Left ventricle myocardium superior (tissue), 1 donor: Measurements from ENCODE around the gene KAT14. TPM values are rescaled to one million over a fixed set of nuclear protein-coding genes. Genes with fewer than 3 reads are reported as not detected.
"Not testable (repeated sequence)": the region's sequence is repeated elsewhere in the genome, so short reads cannot be mapped to it uniquely, and the experiment has no call there.

ENCODE experiments used
- ATAC-seq: fragments of 200-7000 bp; cut with Tn5 transposase; one replicate; pipeline ENCODE4 v1.9.1; 2020; ENCODE audit warnings: mild to moderate bottlenecking, moderate library complexity
- DNase-seq: peaks from one replicate; pipeline ENCODE4 v3.0.0-alpha.2; 2020
- intact Hi-C: fragments of 100-400 bp; cut with micrococcal nuclease; formaldehyde crosslinking; loops from one replicate; pipeline ENCODE4 v1.11.0; 2022
- total RNA-seq: library from RNA; stranded (reverse); fragmentation: NEBNext Ultra II Directional; extraction: Animal tissue kit (Norgen Biotek cat#: 25700); gene quantifications from one replicate; pipeline ENCODE4 v1.2.1, GENCODE V29; 2021
- donor health status: DM: no; HTN: yes; CAD: no; lungs with severe emphysema.

The KAT14 gene
- total RNA-seq, 1 donor from 2014 or later: 13.1 TPM

- no peak for DNase-seq
- intact Hi-C loops: no loop called here
- no peak for ATAC-seq
These were observed 2.2 kb downstream of the KAT14 start for GRCh38 chr20:18139832-18140231.

- DNase-seq (no peak), ATAC-seq (no peak)
- intact Hi-C loops: no loop called here
These were observed 7.0 kb downstream of the KAT14 start for GRCh38 chr20:18144541-18145099.

- ATAC-seq: no peak
- DNase-seq: no peak
- intact Hi-C loops: no loop called here
These were observed 16.7 kb downstream of the KAT14 start for GRCh38 chr20:18154342-18154741.

- intact Hi-C loops: no loop called here
- DNase-seq: no peak
These were observed 18.4 kb downstream of the KAT14 start for GRCh38 chr20:18156045-18156444.

GRCh38 chr20:18164356-18164755, 26.7 kb downstream of the KAT14 start:
- intact Hi-C loops: no loop called here
- DNase-seq (no peak), ATAC-seq (no peak)

More at GRCh38 chr20:18156045-18156444, 18.4 kb downstream of the KAT14 start:
- no peak for ATAC-seq

GRCh38 chr20:18165553-18165952, 27.9 kb downstream of the KAT14 start:
- intact Hi-C loops: no loop called here
- DNase-seq (no peak), ATAC-seq (no peak)

GRCh38 chr20:18166241-18166881, 28.7 kb downstream of the KAT14 start:
- no peak for ATAC-seq
- intact Hi-C loops: no loop called here
- no peak for DNase-seq

- intact Hi-C loops: no loop called here
- ATAC-seq (no peak), DNase-seq (no peak)
These were observed 29.3 kb downstream of the KAT14 start for GRCh38 chr20:18166950-18167349.

- ATAC-seq: no peak
- intact Hi-C loops: no loop called here
- DNase-seq: no peak
These were observed 34.7 kb downstream of the KAT14 start for GRCh38 chr20:18172379-18172778.

GRCh38 chr20:18174906-18175683, 37.4 kb downstream of the KAT14 start:
- intact Hi-C loops: no loop called here
- DNase-seq (no peak), ATAC-seq (no peak)

GRCh38 chr20:18176318-18176785, 38.7 kb downstream of the KAT14 start:
- no peak for DNase-seq
- intact Hi-C loops: no loop called here
- ATAC-seq: no peak

- intact Hi-C loops, DNase-seq, ATAC-seq: not testable (repeated sequence)
These were observed 42.7 kb downstream of the KAT14 start for GRCh38 chr20:18180366-18180765.

GRCh38 chr20:18180815-18181214, 43.2 kb downstream of the KAT14 start:
- ATAC-seq: no peak
- intact Hi-C loops: no loop called here
- DNase-seq: no peak

- intact Hi-C loops: no loop called here
- DNase-seq (no peak), ATAC-seq (no peak)
These were observed 49.4 kb downstream of the KAT14 start for GRCh38 chr20:18187020-18187419.

- intact Hi-C loops: no loop called here
- ATAC-seq: peak; percentile 70
These were observed 50.8 kb downstream of the KAT14 start for GRCh38 chr20:18188434-18188833.

GRCh38 chr20:18190338-18191233, 52.9 kb downstream of the KAT14 start:
- intact Hi-C loops: no loop called here
- DNase-seq (no peak), ATAC-seq (no peak)

More at GRCh38 chr20:18188434-18188833, 50.8 kb downstream of the KAT14 start:
- no peak for DNase-seq

- intact Hi-C loops: no loop called here
- no peak for ATAC-seq
- no peak for DNase-seq
These were observed 53.6 kb downstream of the KAT14 start for GRCh38 chr20:18191306-18191705.

- DNase-seq, ATAC-seq, intact Hi-C loops: not testable (repeated sequence)
These were observed 56.8 kb downstream of the KAT14 start for GRCh38 chr20:18194461-18194860.

GRCh38 chr20:18195931-18196330, 58.3 kb downstream of the KAT14 start:
- intact Hi-C loops: no loop called here
- ATAC-seq (no peak), DNase-seq (no peak)
